ENCODE results near the gene RSPO3. TPM values are rescaled to one million over a fixed set of nuclear protein-coding genes. Genes with fewer than 3 reads are reported as not detected.

The RSPO3 gene
- total and polyA plus RNA-seq, 2 experiments from 2014 or later: 4.8 to 11.2 TPM

DNA sequence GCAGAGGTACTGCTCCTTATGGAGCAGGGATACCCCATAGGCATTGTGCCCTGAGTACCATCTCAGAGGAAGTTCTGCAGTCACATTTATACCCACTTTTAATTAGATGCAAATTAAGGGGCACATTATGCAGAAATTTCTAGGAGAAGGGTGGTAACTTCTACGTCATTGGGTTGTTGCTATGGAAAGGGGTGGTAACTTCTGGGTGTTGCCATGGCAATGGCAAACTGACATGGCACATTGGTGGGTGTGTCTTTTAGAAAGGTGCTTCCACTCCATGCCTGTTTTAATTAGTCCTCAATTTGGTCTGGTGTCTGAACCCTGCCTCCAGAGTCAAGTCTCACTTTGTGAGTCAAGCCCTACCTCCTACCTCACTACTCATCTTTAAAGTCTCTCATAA is 42.0 kb downstream of the RSPO3 start:
- no peak overlapping the region for H2AFZ ChIP-seq
- no peaks in the 10 kb centered on the region for H3K9me3 ChIP-seq (ENCODE audit: low read depth)
- no peaks in the 10 kb centered on the region for H3K27me3 ChIP-seq
- TF ChIP-seq, protein P1, sequence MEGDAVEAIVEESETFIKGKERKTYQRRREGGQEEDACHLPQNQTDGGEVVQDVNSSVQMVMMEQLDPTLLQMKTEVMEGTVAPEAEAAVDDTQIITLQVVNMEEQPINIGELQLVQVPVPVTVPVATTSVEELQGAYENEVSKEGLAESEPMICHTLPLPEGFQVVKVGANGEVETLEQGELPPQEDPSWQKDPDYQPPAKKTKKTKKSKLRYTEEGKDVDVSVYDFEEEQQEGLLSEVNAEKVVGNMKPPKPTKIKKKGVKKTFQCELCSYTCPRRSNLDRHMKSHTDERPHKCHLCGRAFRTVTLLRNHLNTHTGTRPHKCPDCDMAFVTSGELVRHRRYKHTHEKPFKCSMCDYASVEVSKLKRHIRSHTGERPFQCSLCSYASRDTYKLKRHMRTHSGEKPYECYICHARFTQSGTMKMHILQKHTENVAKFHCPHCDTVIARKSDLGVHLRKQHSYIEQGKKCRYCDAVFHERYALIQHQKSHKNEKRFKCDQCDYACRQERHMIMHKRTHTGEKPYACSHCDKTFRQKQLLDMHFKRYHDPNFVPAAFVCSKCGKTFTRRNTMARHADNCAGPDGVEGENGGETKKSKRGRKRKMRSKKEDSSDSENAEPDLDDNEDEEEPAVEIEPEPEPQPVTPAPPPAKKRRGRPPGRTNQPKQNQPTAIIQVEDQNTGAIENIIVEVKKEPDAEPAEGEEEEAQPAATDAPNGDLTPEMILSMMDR (IDR thresholded peaks at IDR 0.05; ENCODE audit: poor library complexity): no peak
- TF ChIP-seq EZH2phosphoT487 (IDR thresholded peaks at IDR 0.05; ENCODE audit: low read depth, severe bottlenecking, unreplicated experiment) (no peak), EZH2 (IDR thresholded peaks at IDR 0.05; ENCODE audit: borderline replicate concordance) (no peak)
- WGBS (ENCODE audit: low lambda C conversion rate, missing lambda C conversion rate): 100% methylated on average over 1 of the region's 1 CpG
- no peak overlapping the region for H3K4me2 ChIP-seq
- no peak overlapping the region for H3K27ac ChIP-seq
- no peak for DNase-seq (ENCODE audit: low spot score)
- H3K4me3 ChIP-seq: no peak overlapping the region
- no peaks in the 10 kb centered on the region for H4K20me1 ChIP-seq (ENCODE audit: insufficient read depth, poor library complexity, severe bottlenecking)
- no peaks in the 10 kb centered on the region for H3K36me3 ChIP-seq (replicated peaks; ENCODE audit: insufficient read depth, low read depth)
- H3K79me2 ChIP-seq: no peaks in the 10 kb centered on the region
- H3K4me1 ChIP-seq (ENCODE audit: insufficient read depth): no peaks in the 10 kb centered on the region
- no peaks in the 10 kb centered on the region for H3K9me2 ChIP-seq (replicated peaks; ENCODE audit: insufficient read depth)

DNA sequence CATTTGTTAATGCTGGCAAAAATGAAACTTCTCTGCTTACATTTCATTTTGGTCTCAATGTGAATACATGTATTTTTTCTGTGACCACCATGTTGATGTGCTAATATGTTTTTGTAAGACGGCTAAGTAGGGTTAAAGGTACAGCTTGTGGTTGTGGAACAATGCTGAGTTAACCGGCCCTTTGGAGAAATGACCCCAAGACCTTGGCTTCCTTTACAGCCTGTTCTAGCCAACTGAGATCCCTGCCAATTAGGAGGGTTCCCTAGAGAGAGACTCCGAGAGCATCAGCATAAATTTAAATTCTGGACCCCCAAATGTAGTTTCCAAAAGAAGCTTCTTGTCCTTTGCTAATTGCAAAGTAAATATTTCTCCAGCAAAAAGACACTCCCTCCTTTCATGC is 44.4 kb downstream of the RSPO3 start:
- no peak overlapping the region for H3K27ac ChIP-seq
- H3K4me1 ChIP-seq (ENCODE audit: insufficient read depth): no peaks in the 10 kb centered on the region
- H3K27me3 ChIP-seq: no peaks in the 10 kb centered on the region
- H2AFZ ChIP-seq: no peak overlapping the region
- 77% methylated on average over 3 of the region's 3 CpGs for WGBS (ENCODE audit: low lambda C conversion rate, missing lambda C conversion rate)
- no peaks in the 10 kb centered on the region for H4K20me1 ChIP-seq (ENCODE audit: insufficient read depth, poor library complexity, severe bottlenecking)
- H3K4me3 ChIP-seq: no peak overlapping the region
- H3K9me2 ChIP-seq (replicated peaks; ENCODE audit: insufficient read depth): no peaks in the 10 kb centered on the region
- H3K79me2 ChIP-seq: no peaks in the 10 kb centered on the region
- H3K4me2 ChIP-seq: no peak overlapping the region
- no peaks in the 10 kb centered on the region for H3K9me3 ChIP-seq (ENCODE audit: low read depth)
- DNase-seq (ENCODE audit: low spot score): no peak
- no peaks in the 10 kb centered on the region for H3K36me3 ChIP-seq (replicated peaks; ENCODE audit: insufficient read depth, low read depth)
- TF ChIP-seq, protein P1 (IDR thresholded peaks at IDR 0.05; ENCODE audit: poor library complexity): no peak
- no peak for TF ChIP-seq EZH2 (IDR thresholded peaks at IDR 0.05; ENCODE audit: borderline replicate concordance)
- TF ChIP-seq EZH2phosphoT487 (IDR thresholded peaks at IDR 0.05; ENCODE audit: low read depth, severe bottlenecking, unreplicated experiment): no peak

DNA sequence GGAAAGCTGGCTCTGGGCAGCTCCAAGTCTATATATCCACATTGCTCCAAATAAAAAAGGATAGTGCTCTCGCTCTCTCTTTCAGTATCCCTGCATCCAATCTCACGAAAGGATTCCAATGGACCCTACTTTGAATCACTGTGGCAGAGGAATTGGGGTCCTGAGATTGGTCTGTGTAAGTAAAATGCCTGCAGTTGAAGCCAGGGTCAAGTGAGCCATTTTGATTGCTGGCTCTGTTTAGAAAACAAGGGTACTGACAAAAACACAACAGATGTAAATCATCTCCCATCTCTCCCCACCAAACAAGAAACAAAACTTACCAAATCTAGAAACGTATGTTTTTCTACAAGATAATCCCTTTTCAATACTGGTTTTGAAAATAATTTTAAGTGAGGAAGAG is 45.6 kb downstream of the RSPO3 start:
- H3K9me3 ChIP-seq (ENCODE audit: low read depth): no peaks in the 10 kb centered on the region
- TF ChIP-seq EZH2phosphoT487 (IDR thresholded peaks at IDR 0.05; ENCODE audit: low read depth, severe bottlenecking, unreplicated experiment): no peak
- no peak for TF ChIP-seq EZH2 (IDR thresholded peaks at IDR 0.05; ENCODE audit: borderline replicate concordance)
- TF ChIP-seq, protein P1 (IDR thresholded peaks at IDR 0.05; ENCODE audit: poor library complexity): no peak
- H4K20me1 ChIP-seq (ENCODE audit: insufficient read depth, poor library complexity, severe bottlenecking): no peaks in the 10 kb centered on the region
- H3K4me3 ChIP-seq: no peak overlapping the region
- no peaks in the 10 kb centered on the region for H3K4me1 ChIP-seq (ENCODE audit: insufficient read depth)
- H3K79me2 ChIP-seq: no peaks in the 10 kb centered on the region
- H3K9me2 ChIP-seq (replicated peaks; ENCODE audit: insufficient read depth): no peaks in the 10 kb centered on the region
- no peak overlapping the region for H3K4me2 ChIP-seq
- no peak overlapping the region for H3K27ac ChIP-seq
- WGBS (ENCODE audit: low lambda C conversion rate, missing lambda C conversion rate): 85% methylated on average over 3 of the region's 3 CpGs
- no peaks in the 10 kb centered on the region for H3K36me3 ChIP-seq (replicated peaks; ENCODE audit: insufficient read depth, low read depth)
- no peak for DNase-seq (ENCODE audit: low spot score)
- no peaks in the 10 kb centered on the region for H3K27me3 ChIP-seq
- no peak overlapping the region for H2AFZ ChIP-seq

DNA sequence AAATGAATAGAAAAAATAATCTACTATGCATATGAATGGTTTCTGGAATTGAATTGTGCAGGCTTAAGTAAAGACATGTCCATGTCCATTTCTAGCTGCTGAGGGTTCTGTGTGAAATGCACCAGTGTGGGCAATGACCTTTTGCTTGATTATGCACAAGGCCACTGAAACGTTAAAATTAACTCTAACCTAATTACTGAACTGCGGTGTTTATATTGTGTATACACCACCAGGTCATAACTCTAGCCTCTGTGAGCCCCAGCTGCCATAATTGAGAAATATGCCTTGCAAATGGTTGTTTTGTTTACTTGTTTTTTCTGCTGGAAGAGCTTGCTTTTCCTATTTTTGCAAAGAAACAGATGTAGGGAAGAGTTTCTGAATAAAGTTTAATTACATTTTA is 46.1 kb downstream of the RSPO3 start:
- TF ChIP-seq EZH2 (IDR thresholded peaks at IDR 0.05; ENCODE audit: borderline replicate concordance) (no peak), EZH2phosphoT487 (IDR thresholded peaks at IDR 0.05; ENCODE audit: low read depth, severe bottlenecking, unreplicated experiment) (no peak)
- TF ChIP-seq, protein P1 (IDR thresholded peaks at IDR 0.05; ENCODE audit: poor library complexity): no peak

More for the DNA sequence above, 46.1 kb downstream of the RSPO3 start:
- Histone ChIP-seq H3K4me1 (ENCODE audit: insufficient read depth) (no peaks in the 10 kb centered on the region), H2AFZ (no peak overlapping the region), H3K27ac (no peak overlapping the region), H3K4me3 (no peak overlapping the region), H3K9me3 (ENCODE audit: low read depth) (no peaks in the 10 kb centered on the region), H3K4me2 (no peak overlapping the region), H3K27me3 (no peaks in the 10 kb centered on the region), H4K20me1 (ENCODE audit: insufficient read depth, poor library complexity, severe bottlenecking) (no peaks in the 10 kb centered on the region), H3K79me2 (no peaks in the 10 kb centered on the region), H3K36me3 (replicated peaks; ENCODE audit: insufficient read depth, low read depth) (no peaks in the 10 kb centered on the region), H3K9me2 (replicated peaks; ENCODE audit: insufficient read depth) (no peaks in the 10 kb centered on the region)
- 72% methylated on average over 2 of the region's 2 CpGs for WGBS (ENCODE audit: low lambda C conversion rate, missing lambda C conversion rate)
- DNase-seq (ENCODE audit: low spot score): no peak

Measured in hepatocyte (in vitro differentiated cells).